GM19025 (cell line): Measurements from ENCODE around the gene PPP1R3G.
A peak's percentile ranks its signal among the peaks of the same experiment; 100 is the strongest.

Experiments used
- ATAC-seq: cut with Tn5 transposase; IDR thresholded peaks from one replicate; pipeline ENCODE4 v1.9.1; 2021; ENCODE audit warnings: mild to moderate bottlenecking, low read depth, moderate library complexity; ENCODE audit not compliant: unreplicated experiment

PPP1R3G gene

GRCh38 chr6:5091210-5092069 is 6.3 kb downstream of the PPP1R3G start:
- no peak for ATAC-seq

- no peak for ATAC-seq
Measured at GRCh38 chr6:5093231-5094015, 8.3 kb downstream of the PPP1R3G start.

GRCh38 chr6:5094327-5094726 is 9.2 kb downstream of the PPP1R3G start:
- ATAC-seq: no peak

- ATAC-seq: peak; percentile 77
Measured at GRCh38 chr6:5095236-5095635, 10.1 kb downstream of the PPP1R3G start.

GRCh38 chr6:5096482-5096881 is 11.3 kb downstream of the PPP1R3G start:
- no peak for ATAC-seq

- ATAC-seq: no peak
Measured at GRCh38 chr6:5098501-5099270, 13.5 kb downstream of the PPP1R3G start.

GRCh38 chr6:5099537-5099936 is 14.4 kb downstream of the PPP1R3G start:
- ATAC-seq: no peak

- ATAC-seq: no peak
Measured at GRCh38 chr6:5100806-5101205, 15.7 kb downstream of the PPP1R3G start.

GRCh38 chr6:5102267-5102970 is 17.3 kb downstream of the PPP1R3G start:
- no peak for ATAC-seq

- no peak for ATAC-seq
Measured at GRCh38 chr6:5103250-5103649, 18.1 kb downstream of the PPP1R3G start.

GRCh38 chr6:5104667-5105066 is 19.5 kb downstream of the PPP1R3G start:
- ATAC-seq: no peak

- no peak for ATAC-seq
Measured at GRCh38 chr6:5105146-5105545, 20.0 kb downstream of the PPP1R3G start.

- ATAC-seq: no peak
Measured at GRCh38 chr6:5107341-5107740, 22.2 kb downstream of the PPP1R3G start.

- ATAC-seq: no peak
Measured at GRCh38 chr6:5108068-5108467, 22.9 kb downstream of the PPP1R3G start.

- ATAC-seq: no peak
Measured at GRCh38 chr6:5108536-5109150, 23.5 kb downstream of the PPP1R3G start.

GRCh38 chr6:5109436-5109835 is 24.3 kb downstream of the PPP1R3G start:
- ATAC-seq: no peak

GRCh38 chr6:5110246-5110645 is 25.1 kb downstream of the PPP1R3G start:
- ATAC-seq: no peak

GRCh38 chr6:5111626-5112025 is 26.5 kb downstream of the PPP1R3G start:
- no peak for ATAC-seq

- no peak for ATAC-seq
Measured at GRCh38 chr6:5112066-5112799, 27.1 kb downstream of the PPP1R3G start.
